Parathyroid adenoma (tissue), 2 donors: Measurements from ENCODE around the gene TAGLN.

Experiments used
- H2AFZ ChIP-seq: fragments of 300-600 bp; sonication (generic); one replicate; pipeline ENCODE4 v1.7.0; 2017; ENCODE audit warnings: antibody characterized with exemption, mild to moderate bottlenecking
- H3K27ac ChIP-seq: fragments of 300-600 bp; sonication (generic); one replicate; pipeline ENCODE4 v1.7.0; 2017
- H3K27me3 ChIP-seq: fragments of 300-600 bp; sonication (generic); one replicate; pipeline ENCODE4 v1.7.0; 2017; ENCODE audit warnings: low read length; ENCODE audit not compliant: control insufficient read depth, insufficient read depth
- H3K36me3 ChIP-seq: fragments of 300-600 bp; sonication (generic); one replicate; pipeline ENCODE4 v1.7.0; 2017; ENCODE audit warnings: low read length; ENCODE audit not compliant: control insufficient read depth, insufficient read depth
- H3K4me1 ChIP-seq: fragments of 300-600 bp; sonication (generic); one replicate; pipeline ENCODE4 v1.7.0; 2017; ENCODE audit warnings: control low read depth
- H3K4me2 ChIP-seq: fragments of 300-600 bp; sonication (generic); one replicate; pipeline ENCODE4 v1.7.0; 2017; ENCODE audit warnings: low read length
- H3K4me3 ChIP-seq: fragments of 300-600 bp; sonication (generic); one replicate; pipeline ENCODE4 v1.7.0; 2017; ENCODE audit warnings: low read depth, low read length
- H3K79me2 ChIP-seq: fragments of 300-600 bp; sonication (generic); one replicate; pipeline ENCODE4 v1.7.0; 2017; ENCODE audit warnings: control low read depth
- H3K9ac ChIP-seq: fragments of 300-600 bp; sonication (generic); one replicate; pipeline ENCODE4 v1.7.0; 2017; ENCODE audit warnings: mild to moderate bottlenecking
- H3K9me3 ChIP-seq: fragments of 300-600 bp; sonication (generic); one replicate; pipeline ENCODE4 v1.7.0; 2017; ENCODE audit warnings: low read length; ENCODE audit not compliant: control insufficient read depth
- TF ChIP-seq, protein P1 (sequence below): fragments of 300-600 bp; sonication (generic); IDR thresholded peaks from one replicate; pipeline ENCODE4 v1.7.0; 2017; ENCODE audit warnings: antibody characterized with exemption, mild to moderate bottlenecking
- donor health status: primary hyperparathyroidism.

TAGLN gene

DNA sequence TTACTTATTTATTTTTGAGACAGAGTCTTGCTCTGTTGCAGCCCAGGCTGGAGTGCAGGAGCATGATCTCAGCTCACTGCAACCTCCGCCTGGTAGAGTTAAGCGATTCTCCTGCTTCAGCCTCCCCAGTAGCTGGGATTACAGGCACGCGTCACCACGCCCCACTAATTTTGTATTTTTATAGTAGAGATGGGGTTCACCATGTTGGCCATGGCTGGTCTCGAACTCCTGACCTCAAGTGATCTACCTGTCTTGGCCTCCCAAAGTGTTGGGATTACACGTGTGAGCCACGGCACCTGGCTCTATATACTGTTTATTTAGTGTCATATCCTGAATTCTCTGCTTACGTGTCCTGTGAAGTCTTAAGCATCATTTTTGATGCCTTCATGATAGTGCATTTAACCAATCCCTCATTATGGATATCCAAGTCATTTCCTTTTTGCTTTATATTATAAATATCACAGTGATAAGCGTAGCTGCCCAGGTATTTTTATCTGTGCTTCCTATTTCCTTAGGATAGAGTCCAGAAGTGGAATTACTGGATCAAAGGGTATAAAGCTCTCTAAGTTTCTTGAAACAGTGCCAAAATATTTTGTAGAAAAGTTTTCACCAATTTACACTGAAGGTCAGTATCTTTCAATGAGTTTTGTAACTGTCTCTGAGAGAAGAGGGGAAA lies 21.5 kb upstream of the TAGLN start:
- Histone ChIP-seq H3K27ac (no peak overlapping the region), H3K4me2 (peak overlapping the region; percentile 44), H3K4me1 (peaks cover 15% of the 10 kb centered on the region), H3K4me3 (peak overlapping the region; percentile 38), H3K36me3 (no peaks in the 10 kb centered on the region), H3K27me3 (no peaks in the 10 kb centered on the region), H3K9ac (no peak overlapping the region), H3K9me3 (no peaks in the 10 kb centered on the region), H2AFZ (peak overlapping the region; percentile 80), H3K79me2 (no peaks in the 10 kb centered on the region)
- TF ChIP-seq, protein P1, sequence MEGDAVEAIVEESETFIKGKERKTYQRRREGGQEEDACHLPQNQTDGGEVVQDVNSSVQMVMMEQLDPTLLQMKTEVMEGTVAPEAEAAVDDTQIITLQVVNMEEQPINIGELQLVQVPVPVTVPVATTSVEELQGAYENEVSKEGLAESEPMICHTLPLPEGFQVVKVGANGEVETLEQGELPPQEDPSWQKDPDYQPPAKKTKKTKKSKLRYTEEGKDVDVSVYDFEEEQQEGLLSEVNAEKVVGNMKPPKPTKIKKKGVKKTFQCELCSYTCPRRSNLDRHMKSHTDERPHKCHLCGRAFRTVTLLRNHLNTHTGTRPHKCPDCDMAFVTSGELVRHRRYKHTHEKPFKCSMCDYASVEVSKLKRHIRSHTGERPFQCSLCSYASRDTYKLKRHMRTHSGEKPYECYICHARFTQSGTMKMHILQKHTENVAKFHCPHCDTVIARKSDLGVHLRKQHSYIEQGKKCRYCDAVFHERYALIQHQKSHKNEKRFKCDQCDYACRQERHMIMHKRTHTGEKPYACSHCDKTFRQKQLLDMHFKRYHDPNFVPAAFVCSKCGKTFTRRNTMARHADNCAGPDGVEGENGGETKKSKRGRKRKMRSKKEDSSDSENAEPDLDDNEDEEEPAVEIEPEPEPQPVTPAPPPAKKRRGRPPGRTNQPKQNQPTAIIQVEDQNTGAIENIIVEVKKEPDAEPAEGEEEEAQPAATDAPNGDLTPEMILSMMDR = no peak

DNA sequence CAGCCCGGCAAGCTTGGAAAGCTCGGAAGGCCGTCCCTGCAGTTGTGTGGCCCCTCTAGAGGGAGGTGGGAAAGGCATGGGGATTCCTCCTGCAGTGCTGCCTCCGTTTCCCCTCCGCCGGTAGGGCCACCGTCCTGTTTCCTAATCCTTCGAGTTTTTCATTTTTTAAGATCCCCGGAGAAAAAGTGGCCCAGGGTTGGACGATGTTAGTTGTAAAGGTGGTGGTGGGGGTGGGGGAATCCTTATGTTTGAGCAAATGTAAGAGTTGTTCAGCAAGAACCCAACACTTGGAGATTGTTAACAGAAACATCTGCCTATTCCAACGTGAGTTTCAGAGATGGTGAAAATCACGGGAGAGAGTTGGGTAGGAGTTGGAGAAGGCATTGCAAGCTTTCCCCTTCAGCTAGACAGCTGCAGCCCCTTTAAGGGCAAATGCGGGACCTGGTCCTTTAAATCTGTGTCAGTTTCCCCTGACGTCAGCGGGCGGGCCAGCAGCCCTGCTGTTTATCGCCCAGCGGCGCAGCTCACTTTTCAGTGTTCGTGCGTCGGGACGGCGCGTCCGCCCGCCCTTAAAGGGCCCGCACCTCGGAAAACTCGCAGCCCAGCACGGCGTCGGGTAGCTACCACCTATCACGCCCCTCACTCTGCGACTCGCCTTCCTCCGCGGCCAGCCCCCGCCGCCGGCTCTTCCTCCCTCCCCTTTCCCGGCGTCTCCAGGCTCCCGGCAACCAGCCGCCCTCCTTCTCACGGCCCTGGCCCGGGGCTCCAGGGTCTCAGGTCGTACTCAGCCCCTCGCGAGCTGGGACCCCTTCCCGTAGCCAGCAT lies 20.7 kb upstream of the TAGLN start, which contains the start of gene SIDT2:
SIDT2 (plus strand) TSS at position 534 of the 825 bp plus-strand sequence. CDS start 521 bp downstream, outside the sequence.
- H3K4me2 ChIP-seq = peak within 1 kb of the TSS; percentile 70
- H3K27ac ChIP-seq = peak within 1 kb of the TSS; percentile 64
- no peaks in the 10 kb centered on the region for H3K79me2 ChIP-seq
- no peaks in the 10 kb centered on the region for H3K27me3 ChIP-seq
- peak within 1 kb of the TSS; percentile 82 for H2AFZ ChIP-seq
- H3K36me3 ChIP-seq = no peaks in the 10 kb centered on the region
- TF ChIP-seq, protein P1 = no peak
- H3K9me3 ChIP-seq = no peaks in the 10 kb centered on the region
- H3K9ac ChIP-seq = peak within 1 kb of the TSS; percentile 11
- H3K4me1 ChIP-seq = peaks cover 15% of the 10 kb centered on the region
- H3K4me3 ChIP-seq = peak within 1 kb of the TSS; percentile 67

DNA sequence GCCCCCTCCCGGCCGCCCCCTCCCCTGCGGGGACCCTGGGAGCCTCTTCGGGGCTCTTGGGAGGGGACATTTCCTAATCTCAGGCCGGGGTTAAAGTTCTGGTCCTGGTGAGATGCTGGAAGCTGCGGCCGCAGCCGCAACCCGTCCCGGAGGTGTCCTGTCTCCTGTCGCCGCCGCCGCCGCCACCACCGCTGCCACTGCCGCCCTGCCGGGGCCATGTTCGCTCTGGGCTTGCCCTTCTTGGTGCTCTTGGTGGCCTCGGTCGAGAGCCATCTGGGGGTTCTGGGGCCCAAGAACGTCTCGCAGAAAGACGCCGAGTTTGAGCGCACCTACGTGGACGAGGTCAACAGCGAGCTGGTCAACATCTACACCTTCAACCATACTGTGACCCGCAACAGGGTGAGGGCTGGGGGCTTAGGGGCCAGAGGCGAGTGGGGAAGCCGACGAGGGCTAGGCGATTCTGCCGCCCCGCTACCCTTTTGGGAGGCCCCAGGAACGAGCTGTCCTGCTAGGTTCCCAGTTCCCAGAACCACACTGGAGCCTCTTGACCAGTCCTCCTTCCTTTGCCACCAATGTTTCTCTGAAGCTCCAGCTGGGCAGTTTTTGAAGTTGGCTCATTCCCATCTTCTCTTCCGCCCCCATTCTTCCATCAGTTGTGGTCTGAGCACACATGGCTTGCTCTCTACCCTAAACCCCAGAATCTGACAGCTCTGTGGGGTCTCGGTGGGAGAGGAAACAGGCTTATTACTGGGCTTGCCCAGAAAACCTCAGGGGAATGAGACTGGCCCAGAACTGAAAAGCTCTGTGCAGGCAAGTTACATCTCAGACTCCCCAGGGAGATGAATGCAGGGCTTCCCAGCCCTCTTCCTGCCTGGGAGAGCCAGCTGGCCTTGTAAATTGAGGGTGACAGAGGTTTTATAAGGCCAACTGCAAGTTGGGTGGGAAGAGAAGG lies 19.8 kb upstream of the TAGLN start:
- TF ChIP-seq, protein P1 = no peak
- Histone ChIP-seq H3K79me2 (no peaks in the 10 kb centered on the region), H3K9me3 (no peaks in the 10 kb centered on the region), H3K9ac (peak overlapping the region; percentile 11), H3K4me2 (peak overlapping the region; percentile 70), H2AFZ (peak overlapping the region; percentile 82), H3K27me3 (no peaks in the 10 kb centered on the region), H3K4me1 (peaks cover 15% of the 10 kb centered on the region), H3K4me3 (peak overlapping the region; percentile 67), H3K27ac (peak overlapping the region; percentile 64), H3K36me3 (no peaks in the 10 kb centered on the region)

DNA sequence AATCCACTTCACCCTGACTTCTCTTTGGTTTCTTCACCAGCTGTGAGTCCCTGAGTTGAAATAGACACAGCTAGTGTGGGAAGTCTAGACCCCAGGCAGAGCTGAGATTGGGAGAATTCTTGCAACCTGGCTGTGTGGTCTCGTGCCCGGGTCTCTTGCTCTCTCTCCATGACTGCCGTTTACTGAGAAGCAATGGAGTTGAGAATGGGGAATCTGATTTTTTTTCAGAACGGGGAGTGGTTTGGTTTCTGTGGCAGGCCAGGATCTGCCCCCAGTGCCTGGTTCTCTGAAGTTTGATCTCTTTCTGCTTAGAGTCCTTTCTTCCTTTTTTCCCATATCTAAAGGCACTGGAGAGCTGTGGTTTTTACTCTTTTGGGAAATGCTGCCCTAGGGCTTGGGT lies 19.1 kb upstream of the TAGLN start:
- H3K36me3 ChIP-seq = no peaks in the 10 kb centered on the region
- peak overlapping the region; percentile 70 for H3K4me2 ChIP-seq
- TF ChIP-seq, protein P1 = no peak
- no peak overlapping the region for H3K27ac ChIP-seq
- peaks cover 15% of the 10 kb centered on the region for H3K4me1 ChIP-seq
- no peak overlapping the region for H3K9ac ChIP-seq
- no peaks in the 10 kb centered on the region for H3K27me3 ChIP-seq
- no peak overlapping the region for H2AFZ ChIP-seq
- H3K79me2 ChIP-seq = no peaks in the 10 kb centered on the region
- H3K4me3 ChIP-seq = peak overlapping the region; percentile 67
- H3K9me3 ChIP-seq = no peaks in the 10 kb centered on the region
